OCI-LY7 (cell line): ENCODE results near the gene POLR2F. TPM values are rescaled to one million over a fixed set of nuclear protein-coding genes. Genes with fewer than 3 reads are reported as not detected.

Source experiments
- BruUV-seq: library from RNA; stranded (reverse); fragments of 400-500 nt; replicated peaks from 2 replicates; lab custom pipeline; 2021; lab: Mats Ljungman, UMichigan
- CTCF ChIA-PET: fragments of 300-600 bp; sonication (Branson Sonifier 250); formaldehyde crosslinking; loops from one replicate; lab custom pipeline; 2022; ENCODE audit warnings: antibody characterized with exemption; ENCODE audit not compliant: unreplicated experiment; lab: Charles Lee
- POLR2A ChIA-PET: fragments of 300-600 bp; sonication (Branson Sonifier 250); formaldehyde crosslinking; loops from one replicate; lab custom pipeline; 2022; ENCODE audit warnings: antibody characterized with exemption; lab: Charles Lee
- DNase-seq: peaks from one replicate; pipeline ENCODE4 v3.0.0-alpha.2; 2015; ENCODE audit warnings: low spot score
- H2AFZ ChIP-seq: fragments of 200-600 bp; sonication (generic), shearing (Covaris generic); 2 replicates; pipeline ENCODE4 v1.6.1; 2014; ENCODE audit warnings: mild to moderate bottlenecking, antibody characterized with exemption, low read length, moderate library complexity
- H3K27ac ChIP-seq: fragments of 200-600 bp; sonication (generic); 2 replicates; pipeline ENCODE4 v1.5.1; 2014; ENCODE audit warnings: mixed run types, low read depth, mild to moderate bottlenecking, moderate library complexity, low read length, inconsistent platforms; ENCODE audit not compliant: poor library complexity, severe bottlenecking
- H3K36me3 ChIP-seq: fragments of 200-600 bp; sonication (generic); 2 replicates; pipeline ENCODE4 v1.6.1; 2014; ENCODE audit warnings: mild to moderate bottlenecking, antibody characterized with exemption, low read length, moderate library complexity, mixed read lengths; ENCODE audit not compliant: insufficient read depth
- H3K4me1 ChIP-seq: fragments of 200-600 bp; sonication (generic); 2 replicates; pipeline ENCODE4 v1.5.1; 2014; ENCODE audit warnings: mild to moderate bottlenecking, low read length; ENCODE audit not compliant: insufficient read depth, poor library complexity, severe bottlenecking
- H3K4me2 ChIP-seq: fragments of 200-600 bp; sonication (generic); 2 replicates; pipeline ENCODE4 v1.6.1; 2014; ENCODE audit warnings: mild to moderate bottlenecking, low read length
- H3K4me3 ChIP-seq: fragments of 200-600 bp; sonication (generic); 2 replicates; pipeline ENCODE4 v1.5.1; 2014; ENCODE audit warnings: mild to moderate bottlenecking, low read depth, low read length; ENCODE audit not compliant: poor library complexity, severe bottlenecking
- H3K79me2 ChIP-seq: fragments of 200-600 bp; sonication (generic); 2 replicates; pipeline ENCODE4 v1.6.1; 2016; ENCODE audit warnings: low read depth, mild to moderate bottlenecking, low read length, moderate library complexity, mixed read lengths; ENCODE audit not compliant: insufficient read depth
- H3K9me2 ChIP-seq: fragments of 200-600 bp; sonication (generic); 2 replicates; pipeline ENCODE4 v1.6.1; 2016; ENCODE audit warnings: mild to moderate bottlenecking, low read length, mixed read lengths; ENCODE audit not compliant: insufficient read depth
- H3K9me3 ChIP-seq: fragments of 200-600 bp; sonication (generic); 2 replicates; pipeline ENCODE4 v1.6.1; 2014; ENCODE audit warnings: mild to moderate bottlenecking, mixed run types, low read length, mixed read lengths
- H4K20me1 ChIP-seq: fragments of 200-600 bp; sonication (generic); 2 replicates; pipeline ENCODE4 v1.6.1; 2014; ENCODE audit warnings: mild to moderate bottlenecking, antibody characterized with exemption, low read length, moderate library complexity, mixed read lengths; ENCODE audit not compliant: insufficient read depth
- CTCF ChIP-seq: fragments of 200-600 bp; sonication (generic); conservative IDR thresholded peaks from 2 replicates; pipeline ENCODE4 v1.5.1; 2014; ENCODE audit warnings: mild to moderate bottlenecking, antibody characterized with exemption, low read length, moderate library complexity, mixed read lengths
- EZH2phosphoT487 ChIP-seq: fragments of 200-600 bp; sonication (generic); IDR thresholded peaks from 2 replicates; pipeline ENCODE4 v1.6.1; 2018; ENCODE audit warnings: low read depth, borderline replicate concordance, mild to moderate bottlenecking, mixed run types, antibody characterized with exemption, low read length, moderate library complexity, mixed read lengths
- intact Hi-C: fragments of 100-400 bp; cut with micrococcal nuclease; formaldehyde crosslinking; loops from one replicate; pipeline ENCODE4 v1.10.0; 2022; ENCODE audit not compliant: unreplicated experiment
- total RNA-seq, 2 experiments: library from RNA; depleted of rRNA in 1 of 2; stranded (reverse); fragments of >200 nt in 1 of 2; shearing (Covaris generic) in 1 of 2; gene quantifications; 2 replicates each; pipeline ENCODE4 v1.2.3, GENCODE V29; 2014 to 2022

The POLR2F gene
- total RNA-seq, 2 experiments from 2014 or later, result 71.2 to 85.9 TPM

- Histone ChIP-seq H2AFZ (no peak overlapping the region; the same call in 1 of the 2 replicates), H3K9me3 (no peaks in the 10 kb centered on the region), H3K4me2 (no peak overlapping the region), H4K20me1 (no peaks in the 10 kb centered on the region), H3K9me2 (no peaks in the 10 kb centered on the region; the same call in 1 of the 2 replicates), H3K4me1 (no peaks in the 10 kb centered on the region), H3K36me3 (no peaks in the 10 kb centered on the region), H3K27ac (no peak overlapping the region), H3K4me3 (no peak overlapping the region), H3K79me2 (no peaks in the 10 kb centered on the region)
- CTCF ChIA-PET, result interaction anchor here (0.6 kb wide), 1 partner anchor 38 kb away, joined by 4 read pairs; no protein-coding TSS in a partner anchor
- DNase-seq, result no peak
- POLR2A ChIA-PET, result no interaction called here
- no peak for TF ChIP-seq CTCF
- TF ChIP-seq EZH2phosphoT487, result no peak
- intact Hi-C loops, result no loop called here
- BruUV-seq, result no TSS peak
Measured at GRCh38 chr22:38016182-38017151, 63.0 kb downstream of the POLR2F start.

- Histone ChIP-seq H3K9me3 (no peaks in the 10 kb centered on the region), H2AFZ (no peak overlapping the region), H3K27ac (no peak overlapping the region), H3K36me3 (no peaks in the 10 kb centered on the region), H3K4me1 (no peaks in the 10 kb centered on the region), H3K79me2 (no peaks in the 10 kb centered on the region), H4K20me1 (no peaks in the 10 kb centered on the region), H3K4me2 (no peak overlapping the region), H3K4me3 (no peak overlapping the region), H3K9me2 (no peaks in the 10 kb centered on the region; the same call in 1 of the 2 replicates)
- ChIA-PET CTCF (interaction anchor here (0.6 kb wide), 1 partner anchor 39 kb away, joined by 4 read pairs; no protein-coding TSS in a partner anchor), POLR2A (no interaction called here)
- no peak for TF ChIP-seq EZH2phosphoT487
- no peak for TF ChIP-seq CTCF
- no peak for DNase-seq
- BruUV-seq, result no TSS peak
- intact Hi-C loops, result no loop called here
Measured at GRCh38 chr22:38017272-38017920, 63.9 kb downstream of the POLR2F start.
